AG04450 (cell line): Measurements from ENCODE around the gene RFK. TPM values are rescaled to one million over a fixed set of nuclear protein-coding genes. Genes with fewer than 3 reads are reported as not detected.

Source experiments
- CTCF ChIA-PET: fragments of 300-600, 350-600 bp; formaldehyde crosslinking; extraction: SDS; loops from one replicate; lab custom pipeline; 2022; ENCODE audit warnings: antibody characterized with exemption, inconsistent platforms; lab: Charles Lee
- POLR2A ChIA-PET: fragments of 350-600 bp; formaldehyde crosslinking; extraction: SDS; loops from one replicate; lab custom pipeline; 2021; ENCODE audit warnings: antibody characterized with exemption, inconsistent platforms; lab: Yijun Ruan, JAX
- DNase-seq: peaks from one replicate; pipeline ENCODE4 v3.0.0-alpha.2; 2011; ENCODE audit warnings: low read depth, low spot score
- H3K27ac ChIP-seq: one replicate; pipeline ENCODE4 v1.5.1; 2012; ENCODE audit warnings: low read depth, low read length, control low read depth
- H3K27me3 ChIP-seq: one replicate; pipeline ENCODE4 v1.6.0; 2012; ENCODE audit warnings: low read length; ENCODE audit not compliant: control insufficient read depth, insufficient read depth
- H3K4me3 ChIP-seq: 2 replicates; pipeline ENCODE4 v1.5.1; 2011; ENCODE audit warnings: mild to moderate bottlenecking, low read depth, low read length, control low read depth
- H3K9me3 ChIP-seq: 2 replicates; pipeline ENCODE4 v1.5.1; 2012; ENCODE audit warnings: low read length; ENCODE audit not compliant: control insufficient read depth, insufficient read depth
- CTCF ChIP-seq: IDR thresholded peaks from 2 replicates; pipeline ENCODE4 v1.5.1; 2011; ENCODE audit warnings: low read depth, low read length, control low read depth, inconsistent platforms
- polyA plus RNA-seq: library from polyadenylated mRNA; depleted of rRNA; stranded (reverse); fragments of >200 nt; gene quantifications from 2 replicates; pipeline ENCODE4 v1.2.3, GENCODE V29; 2011

The RFK gene
- polyA plus RNA-seq, 1 experiment: 29.2 TPM

GRCh38 chr9:76415731-76416130 lies 21.5 kb upstream of the RFK start:
- POLR2A ChIA-PET: no interaction called here
- no peak overlapping the region for H3K27ac ChIP-seq
- CTCF ChIA-PET: no interaction called here

GRCh38 chr9:76415154-76415553 lies 20.9 kb upstream of the RFK start:
- H3K4me3 ChIP-seq: no peak overlapping the region
- POLR2A ChIA-PET: no interaction called here
- no peaks in the 10 kb centered on the region for H3K27me3 ChIP-seq
- no peaks in the 10 kb centered on the region for H3K9me3 ChIP-seq
- CTCF ChIA-PET: no interaction called here
- DNase-seq: no peak
- H3K27ac ChIP-seq: no peak overlapping the region
- TF ChIP-seq CTCF: no peak

More at GRCh38 chr9:76415731-76416130, 21.5 kb upstream of the RFK start:
- Histone ChIP-seq H3K4me3 (no peak overlapping the region), H3K27me3 (no peaks in the 10 kb centered on the region), H3K9me3 (no peaks in the 10 kb centered on the region)
- DNase-seq: no peak
- TF ChIP-seq CTCF: no peak

GRCh38 chr9:76414661-76415060 lies 20.4 kb upstream of the RFK start:
- POLR2A ChIA-PET: no interaction called here
- CTCF ChIA-PET: no interaction called here
- no peak overlapping the region for H3K27ac ChIP-seq
- TF ChIP-seq CTCF: no peak
- no peak overlapping the region for H3K4me3 ChIP-seq
- H3K9me3 ChIP-seq: no peaks in the 10 kb centered on the region
- no peak for DNase-seq
- no peaks in the 10 kb centered on the region for H3K27me3 ChIP-seq

GRCh38 chr9:76413658-76414057 lies 19.4 kb upstream of the RFK start:
- Histone ChIP-seq H3K27ac (no peak overlapping the region), H3K9me3 (no peaks in the 10 kb centered on the region), H3K27me3 (no peaks in the 10 kb centered on the region), H3K4me3 (no peak overlapping the region)
- CTCF ChIA-PET: interaction anchor here (1.3 kb wide), 1 partner anchor 245 kb away, joined by 3 read pairs; no protein-coding TSS in a partner anchor
- TF ChIP-seq CTCF: no peak
- DNase-seq: no peak
- POLR2A ChIA-PET: no interaction called here

GRCh38 chr9:76412638-76413037 lies 18.4 kb upstream of the RFK start:
- Histone ChIP-seq H3K4me3 (no peak overlapping the region), H3K9me3 (no peaks in the 10 kb centered on the region), H3K27ac (no peak overlapping the region), H3K27me3 (no peaks in the 10 kb centered on the region)
- no peak for TF ChIP-seq CTCF
- DNase-seq: no peak
- ChIA-PET POLR2A (no interaction called here), CTCF (interaction anchor here (1.3 kb wide), 1 partner anchor 246 kb away, joined by 3 read pairs; no protein-coding TSS in a partner anchor)
